GM19351 (cell line): Measurements from ENCODE around the gene MAP4K5.
A peak's percentile ranks its signal among the peaks of the same experiment; 100 is the strongest.
"Not testable (repeated sequence)": the region's sequence is repeated elsewhere in the genome, so short reads cannot be mapped to it uniquely, and the experiment has no call there.

ENCODE experiments used
- ATAC-seq: cut with Tn5 transposase; IDR thresholded peaks from one replicate; pipeline ENCODE4 v1.9.1; 2021; ENCODE audit warnings: mild to moderate bottlenecking, moderate library complexity; ENCODE audit not compliant: unreplicated experiment

The MAP4K5 gene

DNA sequence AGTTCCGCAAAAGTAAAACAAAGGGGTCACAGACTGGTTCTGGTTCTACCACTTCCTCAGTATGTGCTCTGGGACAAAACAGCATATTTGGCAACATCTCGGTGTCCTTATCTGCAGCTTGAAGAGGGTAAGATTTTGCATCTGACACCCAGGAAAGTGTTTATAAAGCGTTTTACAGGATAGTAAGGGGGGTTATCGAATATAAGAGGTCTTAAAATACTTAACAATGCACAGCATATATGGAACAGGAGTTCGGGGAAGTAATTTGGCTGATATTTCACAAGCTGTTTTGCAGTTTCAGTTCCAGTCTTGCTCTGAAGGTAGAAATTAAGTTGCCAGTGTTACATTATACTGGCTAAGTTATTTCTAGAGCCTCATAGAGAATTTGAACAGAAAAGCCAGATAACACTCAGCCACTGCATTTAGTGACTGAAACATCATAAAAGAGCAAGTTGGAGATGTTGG, 904 bp upstream of the MAP4K5 start:
- ATAC-seq, result no peak

DNA sequence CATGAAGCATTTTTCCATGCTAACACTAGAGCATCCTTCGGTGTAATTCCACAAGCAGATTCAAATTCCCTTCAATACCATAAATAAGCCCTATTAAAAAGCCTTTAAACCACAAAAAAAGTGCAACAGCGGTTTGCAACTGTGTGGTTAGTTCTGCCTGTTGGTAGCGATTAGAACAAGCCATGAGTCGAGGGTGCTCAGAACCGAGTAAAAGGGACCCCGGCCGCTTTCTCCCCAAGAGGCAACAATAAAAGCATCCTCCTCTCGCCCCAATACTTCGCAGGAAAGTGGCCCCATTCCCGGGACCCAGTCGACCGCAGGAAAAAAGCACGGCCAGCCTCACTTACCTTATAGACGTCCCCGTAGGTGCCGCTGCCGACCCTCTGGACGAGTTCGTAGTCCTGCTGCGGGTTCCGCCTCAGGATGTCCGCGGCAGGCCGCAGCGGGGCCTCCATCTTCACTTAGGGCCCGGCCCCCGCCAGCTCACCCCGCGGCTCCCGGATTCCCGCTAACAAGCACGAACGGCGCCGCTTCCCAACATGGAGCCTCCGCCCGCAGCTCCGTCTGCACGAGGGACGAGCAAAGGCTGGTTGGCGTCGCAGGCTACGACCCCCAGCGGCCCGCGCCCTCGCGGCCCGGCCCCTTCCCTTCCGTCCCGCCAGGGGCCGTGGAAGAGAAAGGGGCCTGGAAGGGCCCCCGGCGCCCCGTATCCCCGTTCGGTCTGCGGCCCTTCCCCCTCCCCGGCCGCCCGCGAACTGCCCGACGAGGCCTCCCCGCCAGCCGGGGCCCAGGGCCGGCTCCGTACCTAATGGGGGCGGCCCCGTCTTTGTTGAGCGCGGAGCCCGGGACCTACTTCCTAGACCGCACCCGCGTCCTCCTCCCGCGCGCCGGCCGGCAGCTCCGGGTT, 521 bp downstream of the MAP4K5 start:
- peak; percentile 45 for ATAC-seq

DNA sequence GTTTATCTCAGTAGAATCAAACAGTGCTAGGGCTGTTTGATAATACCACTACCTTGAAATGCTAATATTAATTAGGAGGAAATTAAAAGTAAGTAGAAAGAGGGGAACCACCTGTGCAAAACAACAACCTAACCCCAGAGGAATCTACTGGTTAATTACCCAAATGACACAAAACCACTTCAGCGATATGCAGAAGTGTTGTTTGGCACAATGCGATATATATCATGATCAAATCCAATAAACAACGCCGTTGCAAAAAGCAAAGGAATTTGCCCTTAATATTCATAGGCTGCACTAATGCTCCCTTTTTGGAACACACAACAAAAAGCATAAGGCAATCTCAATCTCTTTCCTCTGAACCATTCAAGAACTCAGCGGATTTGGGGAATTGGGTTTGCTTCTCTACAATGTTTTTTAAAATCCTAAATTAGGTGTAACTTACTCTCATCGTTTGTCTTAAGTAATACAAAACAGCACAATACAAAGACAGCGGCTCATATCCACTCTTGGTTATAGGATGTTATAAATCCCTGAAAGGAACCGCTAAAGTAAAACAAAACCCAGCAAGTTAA, 1.5 kb downstream of the MAP4K5 start:
- no peak for ATAC-seq

DNA sequence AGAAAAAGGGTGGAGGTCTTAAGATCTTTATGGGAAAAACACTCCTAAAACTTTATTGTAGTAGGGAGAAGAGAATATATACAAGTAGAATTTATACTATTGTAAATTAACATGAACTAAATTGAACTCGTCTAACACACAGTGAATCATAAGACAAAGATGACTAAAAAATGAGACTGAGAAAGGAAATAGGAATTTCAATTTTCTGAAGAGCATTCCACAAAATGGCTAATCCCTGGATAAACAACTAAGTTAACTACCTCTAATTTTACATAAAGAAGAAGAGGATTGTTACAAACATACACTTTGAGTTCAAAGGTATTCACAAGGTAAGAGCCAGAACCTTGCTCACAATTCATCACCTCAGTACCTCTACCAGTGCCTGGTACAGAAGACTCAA, 2.0 kb downstream of the MAP4K5 start:
- ATAC-seq, result no peak

DNA sequence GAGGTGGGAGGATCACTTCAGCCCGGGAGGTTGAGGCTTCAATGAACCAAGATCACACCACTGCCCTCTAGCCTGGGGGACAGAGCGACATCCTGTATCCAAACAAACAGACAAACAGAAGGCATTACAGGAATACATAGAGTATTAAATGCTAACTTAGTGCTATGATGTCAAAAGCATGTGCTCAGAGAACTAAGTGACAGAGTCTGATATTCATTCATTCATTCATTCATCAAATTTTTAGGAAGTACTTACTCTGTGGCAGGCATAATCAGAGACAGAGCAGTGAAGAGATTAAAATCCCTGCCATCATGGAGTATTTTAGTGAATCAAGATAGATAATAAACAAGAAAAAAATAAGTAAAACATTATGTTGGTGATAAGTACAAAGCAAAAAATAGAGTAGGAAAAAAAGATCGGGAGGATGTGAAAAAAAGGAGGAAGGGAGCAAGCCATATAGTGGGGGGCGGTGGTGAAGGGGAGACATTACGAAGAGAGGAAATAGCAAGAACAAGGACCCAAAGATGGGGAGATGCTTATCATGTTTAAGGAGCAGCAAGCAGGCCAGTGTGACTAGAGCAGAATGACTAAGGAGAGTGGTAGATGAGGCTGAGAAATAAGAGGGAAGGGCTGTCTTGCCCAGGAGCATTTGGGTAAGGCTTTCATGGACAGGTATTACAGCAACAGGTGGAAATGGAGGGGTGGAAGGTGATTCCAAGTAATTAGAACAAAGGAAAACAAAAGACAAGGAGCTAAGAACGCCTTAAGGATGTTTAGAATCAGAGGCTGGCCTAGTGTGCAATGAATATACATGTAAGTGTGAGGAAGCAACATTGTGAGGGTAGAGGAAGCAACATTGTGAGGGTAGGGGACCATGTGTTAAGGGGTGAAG, 2.8 kb downstream of the MAP4K5 start:
- no peak for ATAC-seq

DNA sequence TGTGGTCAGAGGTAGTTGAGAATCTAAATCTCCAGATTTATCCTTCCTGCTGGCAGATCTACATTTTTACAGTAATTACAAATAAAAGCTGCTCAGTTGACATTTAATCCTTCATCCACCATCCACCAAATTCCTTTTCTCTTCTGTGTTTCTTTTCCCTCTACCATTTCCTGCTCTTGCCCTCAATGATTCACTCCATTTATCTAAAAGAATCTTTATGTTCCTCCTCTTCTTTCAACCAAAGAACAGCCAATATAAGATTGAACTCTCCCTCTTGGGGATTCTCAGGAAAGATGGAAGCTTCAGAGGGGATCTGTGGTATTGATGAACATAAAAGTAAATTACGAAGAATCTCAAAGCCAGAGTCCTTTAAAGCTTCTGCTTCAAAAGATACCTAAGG, 4.4 kb downstream of the MAP4K5 start:
- ATAC-seq, result no peak

DNA sequence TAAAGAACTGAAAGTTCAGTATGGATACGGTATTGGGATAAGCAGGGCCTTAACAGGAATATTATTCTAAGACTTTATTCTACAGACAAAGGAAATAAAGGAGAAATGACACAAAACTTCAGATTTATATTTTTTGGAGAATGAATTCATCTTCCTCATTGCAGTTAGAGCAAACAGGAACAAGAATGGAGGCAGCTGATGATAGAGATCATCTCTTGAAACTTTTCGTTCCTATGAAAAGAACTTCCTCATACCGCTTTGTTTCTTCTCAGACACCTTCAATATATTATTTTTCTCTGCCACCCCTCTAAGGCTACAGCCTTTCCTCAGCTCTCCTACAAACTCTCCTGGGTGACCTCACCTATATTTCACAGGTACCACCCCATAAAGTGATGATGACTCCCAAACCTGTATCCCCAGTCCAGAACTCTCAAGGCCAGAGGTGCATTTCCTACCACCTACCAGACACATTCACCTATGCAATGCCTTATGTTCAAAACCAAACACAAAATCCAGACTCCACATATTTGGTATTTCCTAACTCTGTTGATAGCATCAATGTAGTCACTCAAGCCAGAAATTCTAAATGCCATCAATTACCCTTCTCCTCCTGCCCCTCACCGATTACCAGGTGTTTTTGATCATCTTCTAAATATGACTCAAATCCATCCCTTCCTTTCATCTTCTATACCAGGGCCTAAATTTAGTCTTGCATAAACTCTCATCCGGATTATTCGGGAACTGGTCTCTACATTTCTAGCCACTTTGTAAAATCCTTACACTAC, 7.4 kb downstream of the MAP4K5 start:
- ATAC-seq, result no peak

DNA sequence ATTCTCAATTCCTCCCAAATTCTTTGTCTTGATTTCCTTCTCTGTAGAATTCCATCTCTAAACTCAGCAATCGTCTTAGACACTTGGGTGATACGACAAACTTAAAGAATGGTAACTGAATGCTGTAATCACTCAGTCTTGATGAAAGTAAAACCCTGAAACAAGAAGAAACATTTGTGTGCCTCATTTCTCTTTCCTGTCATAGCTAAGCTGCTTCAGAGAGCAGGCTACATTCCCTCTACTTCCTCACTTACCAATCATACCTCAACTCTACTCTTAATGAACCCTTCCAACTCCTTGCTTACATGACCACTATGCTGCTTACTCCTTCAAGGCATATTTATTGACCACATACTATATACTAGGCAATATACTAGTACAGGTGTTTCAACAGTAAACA, 8.3 kb downstream of the MAP4K5 start:
- no peak for ATAC-seq

DNA sequence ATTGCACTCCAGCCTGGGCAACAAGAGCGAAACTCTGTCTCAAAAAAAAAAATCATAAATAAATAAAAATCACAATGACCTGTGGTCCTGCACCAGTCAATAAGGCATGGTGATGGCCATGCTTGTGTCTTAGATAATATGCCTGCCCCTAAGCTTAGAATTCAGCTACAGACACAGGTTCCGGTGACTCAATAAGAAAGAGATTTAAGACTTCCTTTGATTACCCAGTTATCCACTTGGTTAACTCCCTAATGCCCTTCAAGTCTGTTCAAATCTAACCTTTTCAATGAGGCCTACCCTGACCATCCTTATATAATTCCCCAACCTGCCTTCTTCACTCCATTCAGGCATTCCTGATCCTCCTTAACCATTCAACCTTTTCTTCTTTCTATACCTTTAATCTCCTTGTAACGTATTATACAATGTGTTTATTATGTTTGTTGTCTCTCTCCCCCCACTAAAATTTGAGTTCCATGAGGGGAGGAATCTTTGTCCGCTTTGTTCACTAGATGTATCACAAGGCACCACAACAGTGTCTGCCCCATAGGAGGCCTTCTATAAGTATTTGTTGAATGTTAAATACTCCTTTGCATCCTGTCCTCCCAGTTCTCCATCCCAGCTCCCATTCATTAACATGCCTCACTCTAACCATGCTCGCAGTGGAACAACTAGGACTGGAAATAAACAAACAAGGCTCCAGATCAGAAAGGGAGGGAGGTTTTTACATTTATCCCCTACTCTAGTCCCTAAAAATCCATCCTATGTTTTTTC, 8.9 kb downstream of the MAP4K5 start:
- ATAC-seq, result no peak

DNA sequence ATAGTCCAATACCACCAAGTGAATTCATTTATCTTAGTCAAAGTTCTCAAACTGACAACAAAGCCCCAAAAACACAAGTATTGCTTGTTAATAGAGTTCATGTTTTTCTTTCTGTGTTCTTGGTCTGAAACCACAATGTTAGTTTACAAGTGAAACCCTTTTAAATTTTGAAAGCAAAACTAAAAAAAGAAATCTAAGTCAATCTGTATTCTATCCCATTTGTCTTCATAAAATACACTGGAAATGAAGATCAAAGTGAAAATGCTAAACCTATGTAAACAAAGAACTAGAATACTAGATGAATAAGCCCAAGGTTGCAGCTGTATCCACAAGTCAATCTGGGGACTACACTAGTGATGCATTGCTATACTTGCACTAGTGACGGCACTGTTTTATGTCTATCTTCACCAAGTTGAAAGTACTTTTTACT, 10.4 kb downstream of the MAP4K5 start:
- ATAC-seq, result peak; percentile 69

DNA sequence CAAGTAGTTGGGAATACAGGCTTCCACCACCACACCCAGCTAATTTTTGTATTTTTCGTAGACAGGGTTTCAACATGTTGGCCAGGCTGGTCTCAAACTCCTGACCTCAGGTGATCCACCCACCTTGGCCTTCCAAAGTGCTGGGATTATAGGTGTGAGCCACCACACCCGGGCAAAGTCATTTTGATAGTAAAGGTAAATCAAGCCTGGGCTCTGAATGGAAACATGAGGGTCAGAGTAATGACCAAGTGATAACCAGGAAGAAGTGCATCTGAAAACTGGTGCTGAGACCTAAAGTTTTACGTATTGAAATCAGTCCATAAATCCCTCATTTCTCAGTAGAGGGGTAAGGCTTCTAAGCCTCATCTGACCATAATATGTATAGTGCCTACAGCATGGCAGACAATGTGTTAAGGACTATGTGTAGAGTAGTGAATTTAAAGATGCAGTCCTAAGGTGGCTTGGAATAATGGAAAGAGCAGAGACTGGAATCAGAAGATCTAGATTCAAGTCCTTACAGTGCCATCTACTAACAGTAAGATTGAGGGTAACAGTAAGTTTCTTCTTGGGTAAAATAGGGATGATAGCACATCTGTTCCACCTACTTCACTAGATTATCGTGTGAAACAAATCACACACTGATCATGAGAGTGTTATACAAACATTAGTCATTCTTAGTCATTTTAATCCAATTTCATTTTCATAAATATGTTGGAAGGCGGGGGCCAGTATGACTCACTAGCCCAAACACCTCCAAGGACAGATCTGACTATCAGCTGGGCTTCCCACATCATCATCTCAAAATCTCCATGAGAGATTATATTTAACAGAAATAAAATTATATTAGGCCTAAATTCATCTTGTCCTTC, 11.2 kb downstream of the MAP4K5 start:
- ATAC-seq, result peak; percentile 78

DNA sequence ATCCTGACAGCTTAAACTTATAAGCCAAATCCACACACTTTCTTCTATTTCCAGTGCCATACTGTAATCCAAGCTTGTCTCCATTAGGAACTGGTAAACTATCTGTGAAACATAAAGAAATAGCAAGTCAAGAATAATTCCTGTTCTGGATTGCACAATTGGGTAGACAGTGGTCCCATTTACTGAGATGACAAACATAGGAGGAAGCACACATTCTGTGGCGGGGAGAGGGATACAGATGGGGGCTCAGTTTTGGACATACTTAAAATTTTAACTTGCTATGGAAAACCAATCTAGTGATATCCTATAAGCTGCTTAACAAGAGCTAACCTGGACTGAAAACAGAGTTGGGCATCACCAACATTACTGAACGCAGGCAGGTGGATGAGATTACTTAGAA, 16.3 kb downstream of the MAP4K5 start:
- ATAC-seq, result no peak

DNA sequence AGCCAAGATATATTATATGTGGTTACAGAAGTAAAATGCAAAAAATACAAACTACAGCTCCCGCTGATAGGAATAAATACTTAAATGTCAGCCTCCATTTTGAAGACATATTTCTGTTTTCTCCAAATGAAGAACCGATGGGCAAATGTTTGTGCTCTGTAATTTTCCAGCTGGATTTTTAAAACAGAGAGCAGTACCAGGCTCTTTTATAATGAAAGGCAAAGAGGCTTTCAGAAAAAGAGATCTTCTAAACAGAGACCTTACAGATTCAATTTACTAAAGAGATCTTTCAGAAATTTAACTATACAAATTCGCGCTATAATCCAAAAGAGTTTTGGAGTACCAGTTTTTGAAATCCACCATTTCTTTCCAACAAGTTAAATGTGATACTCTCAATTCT, 19.9 kb downstream of the MAP4K5 start:
- no peak for ATAC-seq

DNA sequence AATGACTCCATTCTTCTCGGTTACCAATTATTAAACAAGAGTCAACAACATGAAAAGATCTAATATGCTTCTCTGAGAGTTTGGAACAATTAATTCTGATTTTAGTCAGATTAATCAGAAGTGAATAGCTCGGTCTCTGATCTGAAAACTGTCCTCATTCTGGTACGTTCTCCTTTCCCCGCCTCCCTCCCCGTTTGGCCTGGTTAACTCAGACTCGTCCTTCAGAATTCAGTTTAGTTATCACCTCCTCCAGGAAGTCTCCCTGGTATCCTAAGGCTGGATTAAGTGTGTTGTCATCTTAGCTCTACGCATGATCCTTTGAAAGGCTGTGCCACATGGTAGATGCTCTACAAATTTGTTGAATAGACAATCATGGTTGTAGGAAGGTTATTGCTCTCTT, 22.2 kb downstream of the MAP4K5 start:
- no peak for ATAC-seq

DNA sequence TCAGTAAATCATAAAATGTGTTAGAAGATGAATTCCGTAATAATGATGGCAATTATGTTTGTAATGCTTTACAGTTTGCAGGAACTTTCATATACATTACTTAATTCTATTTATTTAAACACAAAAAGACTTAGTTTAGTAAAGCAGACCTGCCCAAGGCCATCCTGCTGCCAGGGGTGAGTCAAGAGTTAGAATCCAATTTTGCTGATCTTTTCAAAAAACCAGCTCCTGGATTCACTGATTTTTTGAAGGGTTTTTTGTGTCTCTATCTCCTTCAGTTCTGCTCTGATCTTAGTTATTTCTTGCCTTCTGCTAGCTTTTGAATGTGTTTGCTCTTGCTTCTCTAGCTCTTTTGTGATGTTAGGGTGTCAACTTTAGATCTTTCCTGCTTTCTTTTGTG, 25.3 kb downstream of the MAP4K5 start:
- not testable (repeated sequence) for ATAC-seq

DNA sequence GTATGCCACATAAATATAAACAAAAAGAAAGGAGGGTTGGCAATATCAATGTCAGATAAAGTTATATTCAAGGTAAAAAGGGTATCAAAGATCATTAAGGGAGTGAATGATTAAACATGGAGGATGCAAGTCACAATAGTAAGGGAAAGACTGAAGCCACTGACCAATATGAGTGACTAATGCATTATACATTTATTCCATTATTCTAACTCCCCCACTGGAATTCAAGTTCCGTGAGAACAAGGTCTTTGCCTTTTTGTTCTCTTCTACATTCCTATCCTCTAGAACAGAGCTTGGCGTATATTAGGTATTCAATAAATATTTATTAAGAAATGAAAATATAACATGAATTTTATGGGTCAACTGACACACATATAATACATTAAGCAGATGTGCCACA, 30.7 kb downstream of the MAP4K5 start:
- ATAC-seq, result no peak

DNA sequence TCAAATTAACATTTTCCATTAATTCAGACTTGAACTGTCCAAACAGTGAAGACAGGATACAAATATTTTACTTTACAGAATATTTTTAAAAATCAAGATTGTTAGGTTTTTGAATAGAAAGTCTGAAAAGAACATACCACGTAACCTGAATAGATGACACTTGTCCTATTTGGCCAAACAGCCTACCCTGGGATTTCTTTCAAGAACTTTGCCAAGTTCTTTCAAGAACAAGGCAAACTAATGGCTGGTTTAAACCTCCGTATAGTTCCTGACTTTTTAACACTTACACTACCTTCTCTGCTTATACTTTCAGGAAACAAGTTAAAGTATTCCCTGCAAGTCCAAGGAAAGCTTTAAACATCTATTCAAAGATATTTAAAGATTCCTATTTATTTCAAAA, 35.0 kb downstream of the MAP4K5 start:
- no peak for ATAC-seq

DNA sequence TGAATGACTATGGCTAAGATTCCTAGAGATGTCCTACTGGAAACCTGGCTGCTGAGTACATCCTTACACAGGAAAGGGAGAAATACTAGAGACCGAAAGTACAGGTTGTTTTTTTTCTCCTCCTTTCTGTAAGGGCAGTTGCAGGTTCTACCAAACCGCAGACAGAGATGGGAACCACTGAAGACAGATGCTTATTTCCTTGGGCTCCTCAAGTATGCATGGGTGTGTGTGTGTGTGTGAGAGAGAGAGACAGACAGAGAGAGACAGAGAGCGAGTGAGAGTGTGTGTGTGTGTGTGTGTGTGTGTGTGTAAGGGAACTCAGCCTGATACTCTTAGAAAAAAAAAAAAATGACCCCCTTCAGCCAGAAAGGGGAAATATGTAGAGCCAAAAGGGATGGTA, 42.5 kb downstream of the MAP4K5 start:
- ATAC-seq, result no peak

DNA sequence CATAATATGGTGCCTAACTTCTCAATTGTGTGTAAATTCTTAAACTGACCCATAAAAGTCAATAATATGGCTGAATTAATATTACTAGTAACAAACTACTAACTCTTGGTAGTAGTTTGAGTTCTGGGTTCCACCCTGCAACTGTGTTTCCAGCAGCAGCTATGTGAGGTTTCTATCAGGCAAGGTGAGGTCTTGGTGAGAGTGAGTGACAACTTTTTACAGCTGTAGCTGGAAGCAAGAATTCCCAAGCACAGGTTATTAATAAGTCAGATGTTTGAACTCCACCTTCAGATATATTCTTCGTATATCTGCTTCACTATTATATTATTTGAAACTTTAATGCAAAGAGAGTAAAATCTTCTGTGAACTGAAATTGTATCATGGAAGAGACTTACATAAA, 43.8 kb downstream of the MAP4K5 start:
- ATAC-seq, result no peak
